DOHH2 (cell line): ENCODE data around the gene CBLC.
"Not testable (repeated sequence)": the region's sequence is repeated elsewhere in the genome, so short reads cannot be mapped to it uniquely, and the experiment has no call there.

Experiments used
- H3F3A ChIP-seq: fragments of 200-600 bp; sonication (generic), shearing (Covaris generic); 2 replicates; pipeline ENCODE4 v1.6.0; 2016; ENCODE audit warnings: antibody characterized with exemption, mild to moderate bottlenecking; ENCODE audit not compliant: control insufficient read depth, insufficient read depth
- H3K27ac ChIP-seq: fragments of 200-600 bp; sonication (generic); 2 replicates; pipeline ENCODE4 v1.5.1; 2014; ENCODE audit warnings: low read depth, mild to moderate bottlenecking, low read length, moderate library complexity
- H3K27me3 ChIP-seq: fragments of 200-600 bp; sonication (generic); 2 replicates; pipeline ENCODE4 v1.6.1; 2014; ENCODE audit warnings: mild to moderate bottlenecking, low read length, mixed read lengths; ENCODE audit not compliant: control insufficient read depth
- H3K36me3 ChIP-seq: fragments of 200-600 bp; sonication (generic); 2 replicates; pipeline ENCODE4 v1.6.1; 2014; ENCODE audit warnings: mild to moderate bottlenecking, low read length, moderate library complexity, mixed read lengths; ENCODE audit not compliant: control insufficient read depth
- H3K4me1 ChIP-seq: fragments of 200-600 bp; sonication (generic); 2 replicates; pipeline ENCODE4 v1.6.1; 2014; ENCODE audit warnings: mild to moderate bottlenecking, low read length, mixed read lengths; ENCODE audit not compliant: control insufficient read depth
- H3K4me2 ChIP-seq: fragments of 200-600 bp; sonication (generic); 2 replicates; pipeline ENCODE4 v1.6.0; 2014; ENCODE audit warnings: mild to moderate bottlenecking, low read length, moderate library complexity
- H3K4me3 ChIP-seq: fragments of 200-600 bp; sonication (generic); 2 replicates; pipeline ENCODE4 v1.5.1; 2014; ENCODE audit warnings: mild to moderate bottlenecking, low read length, mixed read lengths
- H3K79me2 ChIP-seq: fragments of 200-600 bp; sonication (generic); 2 replicates; pipeline ENCODE4 v1.6.1; 2014; ENCODE audit warnings: mild to moderate bottlenecking, low read length, mixed read lengths; ENCODE audit not compliant: control insufficient read depth
- H3K9me2 ChIP-seq: fragments of 200-600 bp; sonication (generic); replicated peaks from 2 replicates; pipeline ENCODE4 v1.6.1; 2014; ENCODE audit warnings: mild to moderate bottlenecking, low read length, mixed read lengths; ENCODE audit not compliant: control insufficient read depth
- H3K9me3 ChIP-seq: fragments of 200-600 bp; sonication (generic); 2 replicates; pipeline ENCODE4 v1.6.1; 2014; ENCODE audit warnings: antibody characterized with exemption, low read length, mixed read lengths; ENCODE audit not compliant: control insufficient read depth, insufficient read depth
- H4K20me1 ChIP-seq: fragments of 200-600 bp; sonication (generic); 2 replicates; pipeline ENCODE4 v1.6.0; 2014; ENCODE audit warnings: low read depth, mild to moderate bottlenecking, antibody characterized with exemption, low read length, moderate library complexity; ENCODE audit not compliant: control insufficient read depth, insufficient read depth
- CTCF ChIP-seq: fragments of 200-600 bp; sonication (generic); IDR thresholded peaks from one replicate; pipeline ENCODE4 v1.5.1; 2014; ENCODE audit warnings: antibody characterized with exemption, mild to moderate bottlenecking, low read depth, low read length; ENCODE audit not compliant: poor library complexity, severe bottlenecking
- EZH2phosphoT487 ChIP-seq: fragments of 200-600 bp; sonication (generic); IDR thresholded peaks from 2 replicates; pipeline ENCODE4 v1.6.1; 2017; ENCODE audit warnings: borderline replicate concordance, mild to moderate bottlenecking, antibody characterized with exemption, low read length, moderate library complexity, mixed read lengths

The CBLC gene

DNA sequence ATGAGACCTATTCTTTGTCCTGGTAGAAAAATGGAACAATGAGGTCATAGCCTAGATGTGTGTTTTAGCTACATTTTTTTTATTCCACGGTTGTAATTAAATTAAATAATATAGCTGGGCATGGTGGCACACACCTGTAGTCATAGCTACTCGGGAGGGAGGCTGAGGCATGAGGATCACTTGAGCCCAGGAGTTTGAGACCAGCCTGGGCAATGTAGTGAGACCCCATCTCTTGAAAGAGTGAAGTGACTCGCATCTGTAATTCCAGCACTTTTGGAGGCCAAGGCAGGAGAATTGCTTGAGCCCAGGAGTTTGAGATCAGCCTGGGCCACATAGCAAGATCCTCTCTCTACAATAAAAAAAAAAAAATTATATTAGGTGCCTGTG lies 11.7 kb upstream of the CBLC start:
- TF ChIP-seq EZH2phosphoT487 (no peak), CTCF (no peak)
- H3K79me2 ChIP-seq = no peaks in the 10 kb centered on the region
- peaks cover 25% of the 10 kb centered on the region for H3K4me1 ChIP-seq
- H3K27ac ChIP-seq = no peak overlapping the region
- no peaks in the 10 kb centered on the region for H3K9me3 ChIP-seq
- H3K4me2 ChIP-seq = no peak overlapping the region
- no peaks in the 10 kb centered on the region for H3K36me3 ChIP-seq
- H4K20me1 ChIP-seq = no peaks in the 10 kb centered on the region
- H3K9me2 ChIP-seq = no peaks in the 10 kb centered on the region
- peaks cover 22% of the 10 kb centered on the region for H3K27me3 ChIP-seq
- H3F3A ChIP-seq = peaks cover 4% of the 10 kb centered on the region; the same call in 1 of the 2 replicates
- H3K4me3 ChIP-seq = no peak overlapping the region

GRCh38 chr19:44767295-44768180 lies 10.2 kb upstream of the CBLC start:
- H3F3A ChIP-seq = peaks cover 4% of the 10 kb centered on the region; the same call in 1 of the 2 replicates
- H4K20me1 ChIP-seq = no peaks in the 10 kb centered on the region
- H3K4me2 ChIP-seq = no peak overlapping the region
- no peaks in the 10 kb centered on the region for H3K9me2 ChIP-seq
- no peak overlapping the region for H3K4me3 ChIP-seq
- H3K27me3 ChIP-seq = peaks cover 22% of the 10 kb centered on the region
- no peak for TF ChIP-seq EZH2phosphoT487
- TF ChIP-seq CTCF = no peak
- peaks cover 25% of the 10 kb centered on the region for H3K4me1 ChIP-seq
- no peaks in the 10 kb centered on the region for H3K79me2 ChIP-seq
- no peaks in the 10 kb centered on the region for H3K9me3 ChIP-seq
- H3K36me3 ChIP-seq = no peaks in the 10 kb centered on the region
- no peak overlapping the region for H3K27ac ChIP-seq

DNA sequence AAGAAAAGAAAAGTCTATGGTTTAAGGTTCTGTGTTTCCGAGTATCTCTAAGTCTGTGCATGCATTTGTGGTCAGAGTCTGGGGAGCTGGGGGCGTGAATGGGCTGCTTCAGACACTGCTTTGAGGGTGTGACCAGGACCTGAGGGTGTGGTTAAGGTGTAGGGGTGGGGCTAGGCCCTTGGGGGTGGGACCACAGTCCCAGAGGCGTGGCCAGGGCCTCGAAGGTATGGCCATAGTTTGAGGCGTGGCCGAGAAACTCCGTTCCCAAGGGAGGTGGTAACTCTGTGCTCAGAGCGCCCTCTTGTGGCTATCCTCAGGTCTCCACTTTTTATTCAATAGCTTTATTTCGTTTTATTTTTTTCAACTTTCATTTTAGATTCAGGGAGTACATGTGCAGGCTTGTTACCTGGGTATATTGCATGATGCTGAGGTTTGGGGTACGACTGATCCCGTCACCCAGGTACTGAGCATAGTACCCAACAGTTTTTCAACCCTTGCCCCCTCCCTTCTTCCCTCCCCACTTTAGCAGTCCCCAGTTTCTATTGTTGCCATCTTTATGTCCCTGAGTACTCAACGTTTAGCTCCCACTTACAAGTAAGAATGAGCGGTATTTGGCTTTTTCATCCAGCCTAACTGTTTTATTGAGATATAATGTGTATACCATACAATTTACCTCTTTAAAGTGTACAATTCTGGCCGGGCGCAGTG lies 7.0 kb upstream of the CBLC start:
- no peaks in the 10 kb centered on the region for H3K9me2 ChIP-seq
- H3F3A ChIP-seq = peaks cover 4% of the 10 kb centered on the region; the same call in 1 of the 2 replicates
- H4K20me1 ChIP-seq = no peaks in the 10 kb centered on the region
- peak overlapping the region; percentile 48 for H3K4me3 ChIP-seq
- H3K36me3 ChIP-seq = no peaks in the 10 kb centered on the region
- H3K4me1 ChIP-seq = peaks cover 19% of the 10 kb centered on the region
- no peak overlapping the region for H3K27ac ChIP-seq
- H3K9me3 ChIP-seq = no peaks in the 10 kb centered on the region
- no peaks in the 10 kb centered on the region for H3K79me2 ChIP-seq
- peaks cover 26% of the 10 kb centered on the region for H3K27me3 ChIP-seq
- TF ChIP-seq CTCF (peak; percentile 71), EZH2phosphoT487 (no peak)
- peak overlapping the region; percentile 64 for H3K4me2 ChIP-seq

DNA sequence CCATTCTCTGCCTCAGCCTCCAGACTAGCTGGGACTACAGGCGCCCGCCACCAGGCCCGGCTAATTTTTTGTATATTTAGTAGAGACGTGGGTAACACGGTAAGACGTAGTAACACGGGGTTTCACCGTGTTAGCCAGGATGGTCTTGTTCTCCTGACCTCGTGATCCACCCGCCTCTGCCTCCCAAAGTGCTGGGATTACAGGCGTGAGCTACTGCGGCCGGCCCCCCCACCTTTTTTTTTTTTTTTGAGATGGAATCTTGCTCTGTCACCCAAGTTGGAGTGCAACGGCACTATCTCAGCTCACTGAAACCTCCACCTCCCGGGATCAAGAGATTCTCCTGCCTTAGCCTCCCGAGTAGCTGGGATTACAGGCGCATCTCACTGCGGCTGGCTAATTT lies 5.5 kb upstream of the CBLC start:
- not testable (repeated sequence) for H3F3A ChIP-seq, H3K9me3 ChIP-seq, H3K4me3 ChIP-seq, H4K20me1 ChIP-seq, H3K9me2 ChIP-seq, H3K27ac ChIP-seq, H3K4me2 ChIP-seq, H3K79me2 ChIP-seq, H3K36me3 ChIP-seq
- H3K4me1 ChIP-seq = peaks cover 19% of the 10 kb centered on the region
- H3K27me3 ChIP-seq = peaks cover 26% of the 10 kb centered on the region
